ENCODE data around the gene ONECUT2. TPM values are rescaled to one million over a fixed set of nuclear protein-coding genes. Genes with fewer than 3 reads are reported as not detected.

The ONECUT2 gene
- total and polyA plus RNA-seq, 2 donors = under 0.01 to 0.11 TPM

- Histone ChIP-seq H3K36me3 (ENCODE audit: insufficient read depth) (no peaks in the 10 kb centered on the region), H3K4me1 (ENCODE audit: insufficient read depth) (no peaks in the 10 kb centered on the region), H3K4me3 (ENCODE audit: low read depth, low read length) (no peak overlapping the region), H3K27ac (ENCODE audit: low read depth) (no peak overlapping the region)
- no peak for DNase-seq (ENCODE audit: extremely low spot score)
These were observed 99.3 kb downstream of the ONECUT2 start for GRCh38 chr18:57534511-57534909.

GRCh38 chr18:57538614-57539013 lies 103.4 kb downstream of the ONECUT2 start:
- H3K36me3 ChIP-seq (ENCODE audit: insufficient read depth) = no peaks in the 10 kb centered on the region
- no peak overlapping the region for H3K4me3 ChIP-seq (ENCODE audit: low read depth, low read length)
- DNase-seq (ENCODE audit: extremely low spot score) = no peak
- no peaks in the 10 kb centered on the region for H3K4me1 ChIP-seq (ENCODE audit: insufficient read depth)
- H3K27ac ChIP-seq (ENCODE audit: low read depth) = no peak overlapping the region
- 94% methylated on average over 3 of the region's 3 CpGs for WGBS

DNA sequence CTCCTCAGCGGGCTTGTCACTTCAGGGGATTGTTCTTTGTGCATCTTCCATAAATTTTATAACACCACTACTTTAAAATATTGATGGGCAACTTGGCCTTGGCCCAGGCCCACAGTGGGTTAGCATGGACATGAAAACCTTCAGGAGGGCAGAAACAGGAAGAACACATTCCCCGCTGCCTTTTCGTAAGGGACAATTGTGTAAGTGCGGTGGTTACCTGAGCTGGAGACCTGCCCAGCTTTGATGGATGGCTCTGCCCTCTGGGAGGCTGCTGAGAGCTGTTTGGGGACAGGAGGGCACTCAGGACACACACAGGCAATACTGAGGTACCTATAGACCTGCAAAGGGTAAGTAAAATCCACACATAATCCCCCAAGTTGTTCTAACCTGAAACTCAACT lies 104.5 kb downstream of the ONECUT2 start:
- no peak overlapping the region for H3K27ac ChIP-seq (ENCODE audit: low read depth)
- H3K4me1 ChIP-seq (ENCODE audit: insufficient read depth) = no peaks in the 10 kb centered on the region
- 92% methylated on average over 4 of the region's 4 CpGs for WGBS
- no peak for DNase-seq (ENCODE audit: extremely low spot score)
- no peaks in the 10 kb centered on the region for H3K36me3 ChIP-seq (ENCODE audit: insufficient read depth)
- no peak overlapping the region for H3K4me3 ChIP-seq (ENCODE audit: low read depth, low read length)

Other genes with a start within 250 kb of the ONECUT2 start
- gene ST8SIA3, start 82.8 kb upstream of the ONECUT2 start, total RNA-seq = 0.69 TPM
- gene ST8SIA3, start 82.8 kb upstream of the ONECUT2 start, polyA plus RNA-seq = 0.09 TPM
- gene FECH, start 151.3 kb downstream of the ONECUT2 start, total RNA-seq = 28.7 TPM
- gene FECH, start 151.3 kb downstream of the ONECUT2 start, polyA plus RNA-seq = 24.6 TPM
- 100 TPM for gene NARS1, start 186.5 kb downstream of the ONECUT2 start, total RNA-seq
- 81.2 TPM for gene NARS1, start 186.5 kb downstream of the ONECUT2 start, polyA plus RNA-seq

Measured in urinary bladder (tissue), 4 donors.